H1 (cell line): Measurements from ENCODE around the gene VEPH1. TPM values are rescaled to one million over a fixed set of nuclear protein-coding genes. Genes with fewer than 3 reads are reported as not detected.

Source experiments
- CTCF ChIA-PET: fragments of 300-600 bp; sonication (Branson Sonifier 250); formaldehyde crosslinking; loops from one replicate; lab custom pipeline; 2021; ENCODE audit not compliant: partially characterized antibody; lab: Charles Lee
- POLR2A ChIA-PET: fragments of 300-600 bp; sonication (Branson Sonifier 250); formaldehyde crosslinking; loops from one replicate; lab custom pipeline; 2021; ENCODE audit warnings: inconsistent platforms; ENCODE audit not compliant: partially characterized antibody; lab: Charles Lee
- DNase-seq, 2 experiments: peaks; one replicate each; pipeline versions ENCODE4 v3.0.0 to v3.0.0-alpha.2; 2010 to 2022; ENCODE audit warnings: low spot score in 2 of 2, low read depth in 1 of 2, mixed read lengths in 1 of 2
- FAIRE-seq: peaks from 2 replicates; lab custom pipeline; 2011; peaks lifted over from hg19 to GRCh38; lab: Jason Lieb, UNC
- H2AFZ ChIP-seq: 2 replicates; pipeline ENCODE4 v1.8.1; 2012; ENCODE audit warnings: low read length, inconsistent platforms
- H2AK5ac ChIP-seq: 2 replicates; pipeline ENCODE4 v1.6.1; 2013; ENCODE audit warnings: low read depth, low read length
- H2BK120ac ChIP-seq: replicated peaks from 2 replicates; pipeline ENCODE3; 2013; ENCODE audit warnings: low read depth, low read length, inconsistent platforms
- H2BK12ac ChIP-seq: 2 replicates; pipeline ENCODE4 v1.6.1; 2013; ENCODE audit warnings: low read depth, low read length
- H2BK15ac ChIP-seq: 2 replicates; pipeline ENCODE4 v1.6.1; 2013; ENCODE audit warnings: low read length
- H2BK20ac ChIP-seq: 2 replicates; pipeline ENCODE4 v1.6.1; 2013; ENCODE audit warnings: low read length
- H2BK5ac ChIP-seq: 2 replicates; pipeline ENCODE4 v1.6.1; 2013; ENCODE audit warnings: low read depth, low read length
- H3K14ac ChIP-seq: 2 replicates; pipeline ENCODE4 v1.6.1; 2013; ENCODE audit warnings: inconsistent platforms; ENCODE audit not compliant: insufficient read length
- H3K18ac ChIP-seq: 2 replicates; pipeline ENCODE4 v1.6.1; 2013; ENCODE audit warnings: low read length; ENCODE audit errors: extremely low read depth
- H3K23ac ChIP-seq: 2 replicates; pipeline ENCODE4 v1.6.1; 2013; ENCODE audit warnings: inconsistent platforms; ENCODE audit not compliant: insufficient read length
- H3K23me2 ChIP-seq: 2 replicates; pipeline ENCODE4 v1.6.1; 2013; ENCODE audit warnings: low read depth, low read length
- H3K27ac ChIP-seq: 2 replicates; pipeline ENCODE4 v1.6.1; 2011; ENCODE audit warnings: low read depth, low read length, inconsistent platforms
- H3K27me3 ChIP-seq, 4 experiments: replicated peaks in 1 of 4; 1 replicate in 1 of 4; 2 replicates in 3 of 4; pipeline versions ENCODE4 v1.6.1 to v1.8.1; 2011 to 2013; ENCODE audit warnings: low read length in 3 of 4, mild to moderate bottlenecking in 3 of 4, inconsistent platforms in 2 of 4, mixed read lengths in 2 of 4, moderate library complexity in 1 of 4; ENCODE audit not compliant: control insufficient read depth in 3 of 4, insufficient read depth in 3 of 4; ENCODE audit errors: extremely low read depth in 1 of 4
- H3K36me3 ChIP-seq, 4 experiments: 2 replicates each; pipeline versions ENCODE4 v1.6.1 to v1.8.1; 2011 to 2013; ENCODE audit warnings: mild to moderate bottlenecking in 4 of 4, low read length in 3 of 4, moderate library complexity in 2 of 4, control low read depth in 1 of 4, inconsistent platforms in 1 of 4; ENCODE audit not compliant: insufficient read depth in 4 of 4, control insufficient read depth in 2 of 4
- H3K4ac ChIP-seq: replicated peaks from 2 replicates; pipeline ENCODE3; 2013; ENCODE audit warnings: low read length, low read depth, mixed read lengths, inconsistent platforms; ENCODE audit not compliant: insufficient read length
- H3K4me1 ChIP-seq, 4 experiments: replicated peaks in 1 of 4; 1 replicate in 1 of 4; 2 replicates in 3 of 4; pipeline versions ENCODE4 v1.6.1 to v1.8.1; 2011 to 2013; ENCODE audit warnings: low read length in 3 of 4, inconsistent platforms in 2 of 4, mixed read lengths in 1 of 4; ENCODE audit not compliant: insufficient read depth in 4 of 4, control insufficient read depth in 3 of 4
- H3K4me2 ChIP-seq, 2 experiments: 2 replicates each; pipeline versions ENCODE4 v1.6.1 to v1.8.1; 2011 to 2013; ENCODE audit warnings: low read depth in 2 of 2, low read length in 2 of 2, control low read depth in 1 of 2, inconsistent platforms in 1 of 2, mild to moderate bottlenecking in 1 of 2; ENCODE audit not compliant: insufficient read depth in 1 of 2
- H3K4me3 ChIP-seq, 4 experiments: fragments of 200-600, 300-600 bp in 1 of 4; sonication (generic), shearing (Covaris generic), sonication (Bioruptor Twin) in 1 of 4; 2 replicates each; pipeline versions ENCODE4 v1.5.1 to v1.8.1; 2011 to 2016; ENCODE audit warnings: low read length in 4 of 4, low read depth in 3 of 4, control low read depth in 2 of 4, inconsistent platforms in 2 of 4, mild to moderate bottlenecking in 2 of 4, mixed read lengths in 1 of 4, moderate library complexity in 1 of 4; ENCODE audit not compliant: insufficient read depth in 2 of 4; ENCODE audit errors: extremely low read depth in 1 of 4
- H3K56ac ChIP-seq: replicated peaks from 2 replicates; pipeline ENCODE3; 2013; ENCODE audit warnings: low read depth, mild to moderate bottlenecking, mixed read lengths, low read length, inconsistent platforms; ENCODE audit not compliant: insufficient read length
- H3K79me1 ChIP-seq: 2 replicates; pipeline ENCODE4 v1.6.1; 2013; ENCODE audit warnings: low read depth, low read length, control low read depth
- H3K79me2 ChIP-seq, 2 experiments: 2 replicates each; pipeline versions ENCODE4 v1.6.1 to v1.8.1; 2012 to 2013; ENCODE audit warnings: low read length in 2 of 2, mild to moderate bottlenecking in 2 of 2, inconsistent platforms in 1 of 2; ENCODE audit not compliant: insufficient read depth in 2 of 2, control insufficient read depth in 1 of 2
- H3K9ac ChIP-seq, 4 experiments: replicated peaks in 1 of 4; 1 replicate in 1 of 4; 2 replicates in 3 of 4; pipeline versions ENCODE4 v1.6.1 to v1.8.1; 2011 to 2013; ENCODE audit warnings: low read depth in 3 of 4, low read length in 3 of 4, control low read depth in 2 of 4, mild to moderate bottlenecking in 2 of 4, moderate library complexity in 2 of 4, inconsistent platforms in 1 of 4; ENCODE audit errors: extremely low read depth in 1 of 4
- H3K9me3 ChIP-seq, 2 experiments: 2 replicates each; pipeline versions ENCODE4 v1.6.1 to v1.8.1; 2012 to 2013; ENCODE audit warnings: mild to moderate bottlenecking in 2 of 2, moderate library complexity in 2 of 2, control low read depth in 1 of 2, inconsistent platforms in 1 of 2, low read depth in 1 of 2, low read length in 1 of 2, mixed read lengths in 1 of 2; ENCODE audit not compliant: insufficient read depth in 2 of 2
- H4K20me1 ChIP-seq, 2 experiments: replicated peaks in 1 of 2; 2 replicates each; pipeline versions ENCODE3 to v1.8.1; 2011 to 2013; ENCODE audit warnings: inconsistent platforms in 2 of 2, low read length in 2 of 2, mild to moderate bottlenecking in 1 of 2; ENCODE audit not compliant: insufficient read depth in 2 of 2, control insufficient read depth in 1 of 2
- H4K5ac ChIP-seq: 2 replicates; pipeline ENCODE4 v1.6.1; 2013; ENCODE audit warnings: low read length, low read depth, mixed read lengths, inconsistent platforms; ENCODE audit not compliant: insufficient read length
- H4K8ac ChIP-seq: 2 replicates; pipeline ENCODE4 v1.8.0; 2013; ENCODE audit warnings: mild to moderate bottlenecking, moderate library complexity, low read length, inconsistent platforms; ENCODE audit not compliant: insufficient read depth; ENCODE audit errors: extremely low read depth
- H4K91ac ChIP-seq: replicated peaks from 2 replicates; pipeline ENCODE3; 2013; ENCODE audit warnings: low read length, mixed read lengths, inconsistent platforms; ENCODE audit not compliant: insufficient read length
- CTCF ChIP-seq, 3 experiments: IDR thresholded peaks; 1 replicate in 2 of 3; 2 replicates in 1 of 3; pipeline versions ENCODE4 v1.5.1 to v1.6.1; 2011; ENCODE audit warnings: low read length in 3 of 3, mild to moderate bottlenecking in 3 of 3, inconsistent platforms in 2 of 3, low read depth in 1 of 3, moderate library complexity in 1 of 3; ENCODE audit not compliant: insufficient read depth in 1 of 3; ENCODE audit errors: control extremely low read depth in 1 of 3
- EGR1 ChIP-seq: IDR thresholded peaks from 2 replicates; pipeline ENCODE4 v1.6.1; 2011; ENCODE audit warnings: low read depth, low read length, borderline replicate concordance
- GTF2F1 ChIP-seq: IDR thresholded peaks from 2 replicates; pipeline ENCODE4 v1.6.1; 2012; ENCODE audit warnings: low read depth, low read length, improper control_type of control experiment, borderline replicate concordance
- NRF1 ChIP-seq: IDR thresholded peaks from 2 replicates; pipeline ENCODE4 v1.6.1; 2011; ENCODE audit warnings: mild to moderate bottlenecking, low read depth, low read length, improper control_type of control experiment
- RAD21 ChIP-seq, 2 experiments: IDR thresholded peaks in 1 of 2; conservative IDR thresholded peaks in 1 of 2; 2 replicates each; pipeline ENCODE4 v1.6.1; 2011; ENCODE audit warnings: low read depth in 2 of 2, low read length in 2 of 2, improper control_type of control experiment in 1 of 2, inconsistent platforms in 1 of 2, mild to moderate bottlenecking in 1 of 2, moderate library complexity in 1 of 2
- RNF2 ChIP-seq: fragments of 200-900, 300-1000 bp; sonication (generic); IDR thresholded peaks from 2 replicates; pipeline ENCODE4 v1.7.1; 2016; ENCODE audit warnings: borderline replicate concordance, low read depth, mild to moderate bottlenecking, antibody characterized with exemption, low read length; ENCODE audit not compliant: poor library complexity, severe bottlenecking; ENCODE audit errors: missing control alignments
- SUZ12 ChIP-seq: fragments of 200-600 bp; sonication (generic); IDR thresholded peaks from 2 replicates; pipeline ENCODE4 v1.6.1; 2012; ENCODE audit warnings: mild to moderate bottlenecking, inconsistent platforms, low read length, moderate library complexity, mixed read lengths
- USF2 ChIP-seq: IDR thresholded peaks from 2 replicates; pipeline ENCODE4 v1.6.1; 2011; ENCODE audit warnings: low read length, improper control_type of control experiment
- WGBS, 2 experiments: shearing (Covaris generic) in 1 of 2; methylation state at CpG; one replicate each; pipeline versions ENCODE4 v1.1.6 to v1.1.7; 2013 to 2015; ENCODE audit warnings: low lambda C conversion rate in 2 of 2, mixed read lengths in 2 of 2, inconsistent platforms in 1 of 2, low coverage in 1 of 2, missing lambda C conversion rate in 1 of 2; ENCODE audit not compliant: insufficient replicate concordance in 2 of 2, insufficient coverage in 1 of 2, insufficient read length in 1 of 2; ENCODE audit errors: extremely low coverage in 1 of 2, missing lambda C conversion rate in 1 of 2; 5-methylcytosine and 5-hydroxymethylcytosine counted together
- polyA plus RNA-seq, 7 experiments: library from polyadenylated mRNA; depleted of rRNA in 3 of 7; stranded (reverse) in 5 of 7; unstranded in 2 of 7; fragments of >200 nt in 5 of 7; fragments of 200-250 nt in 2 of 7; gene quantifications; 1 replicate in 5 of 7; 2 replicates in 1 of 7; 4 replicates in 1 of 7; pipeline versions ENCODE4 v1.2.1 to v1.2.3, GENCODE V29; 2011 to 2013; ENCODE audit warnings: missing spikeins in 2 of 7, mixed read lengths in 2 of 7
- total RNA-seq: library from RNA; stranded (reverse); fragmentation: NEBNext Ultra II Directional; extraction: Animal tissue kit (Norgen Biotek cat#: 25700); gene quantifications from 2 replicates; pipeline ENCODE4 v1.2.1, GENCODE V29; 2021

Gene VEPH1
- total and polyA plus RNA-seq, 2 of the 8 experiments (the other 6 are each of a cell fraction or from before 2014, with no cell fraction given): 12.0 to 18.3 TPM

- no peak overlapping the region for H3K4me3 ChIP-seq
- no peak overlapping the region for H3K23ac ChIP-seq
- no peak for FAIRE-seq
- H3K4me2 ChIP-seq: no peak overlapping the region
- H2AK5ac ChIP-seq: no peak overlapping the region
- no peak overlapping the region for H3K18ac ChIP-seq
- no peaks in the 10 kb centered on the region for H4K20me1 ChIP-seq
- no peak overlapping the region for H2BK15ac ChIP-seq
- no peaks in the 10 kb centered on the region for H3K79me1 ChIP-seq
- no peak overlapping the region for H2BK5ac ChIP-seq
- H3K4ac ChIP-seq: no peak overlapping the region
- CTCF ChIA-PET: interaction anchor here (0.5 to 2.5 kb wide), 4 partner anchors 10 to 66 kb away, joined by 3 to 9 read pairs (median 5); no protein-coding TSS in a partner anchor
- H3K9me3 ChIP-seq: peaks cover 3 to 4% of the 10 kb centered on the region in 2 experiments; a peak in 2 of 4 replicates
- H3K23me2 ChIP-seq: no peaks in the 10 kb centered on the region; the same call in 1 of the 2 replicates
- H3K79me2 ChIP-seq: no peaks in the 10 kb centered on the region
- no peak overlapping the region for H4K5ac ChIP-seq
- WGBS, 2 experiments: 67% methylated on average over 3 of the region's 3 CpGs; no CpG with 5 or more reads in 1 of the 2 experiments
- POLR2A ChIA-PET: no interaction called here
- H4K8ac ChIP-seq: no peak overlapping the region
- H2BK120ac ChIP-seq: no peak overlapping the region
- H2BK12ac ChIP-seq: no peak overlapping the region
- no peak overlapping the region for H3K14ac ChIP-seq
- H2AFZ ChIP-seq: no peak overlapping the region
- no peak overlapping the region for H3K9ac ChIP-seq
- no peak for DNase-seq
- H4K91ac ChIP-seq: no peak overlapping the region
- no peak overlapping the region for H3K27ac ChIP-seq
- peaks cover 0 to 5% (median 0%) of the 10 kb centered on the region in 4 experiments; a peak in 1 of 7 replicates for H3K27me3 ChIP-seq
- no peak overlapping the region for H2BK20ac ChIP-seq
- no peaks in the 10 kb centered on the region for H3K36me3 ChIP-seq
- no peaks in the 10 kb centered on the region; a peak in 1 of 7 replicates for H3K4me1 ChIP-seq
- no peak overlapping the region for H3K56ac ChIP-seq
- no peak for TF ChIP-seq RNF2
- TF ChIP-seq USF2: no peak
- no peak for TF ChIP-seq NRF1
- no peak for TF ChIP-seq RAD21 (IDR thresholded peaks at IDR 0.05 in 1 of 2, conservative IDR thresholded peaks at IDR 0.05 in 1 of 2; ENCODE audit: low read depth in 2 of 2, low read length in 2 of 2)
- no peak for TF ChIP-seq CTCF (IDR thresholded peaks at IDR 0.05; ENCODE audit: control extremely low read depth in 1 of 3, insufficient read depth in 1 of 3, low read depth in 1 of 3, low read length in 3 of 3)
- no peak for TF ChIP-seq SUZ12
- no peak for TF ChIP-seq GTF2F1
- no peak for TF ChIP-seq EGR1
Observed at GRCh38 chr3:157540656-157541055, 37.4 kb upstream of the VEPH1 start.
